Lung (tissue), 12 donors: ENCODE measurements around the gene WDR3. TPM values are rescaled to one million over a fixed set of nuclear protein-coding genes. Genes with fewer than 3 reads are reported as not detected.

Experiments used
- ATAC-seq: fragments of 200-7000 bp; cut with Tn5 transposase; one replicate; pipeline ENCODE4 v1.9.1; 2020; ENCODE audit warnings: moderate number of reproducible peaks; ENCODE audit not compliant: insufficient read depth, low FRiP score
- DNase-seq, 3 donors: peaks; one replicate each; pipeline ENCODE4 v3.0.0-alpha.2; 2013 to 2017
- H3K27ac ChIP-seq, 2 donors: one replicate each; pipeline ENCODE4 v1.5.1; 2013; ENCODE audit warnings: mild to moderate bottlenecking in 2 of 2, moderate library complexity in 2 of 2, control low read depth in 1 of 2, inconsistent platforms in 1 of 2, low read depth in 1 of 2, low read length in 1 of 2
- H3K27me3 ChIP-seq, 3 donors: one replicate each; pipeline ENCODE4 v1.5.1; 2013; ENCODE audit warnings: low read length in 2 of 3; ENCODE audit not compliant: control insufficient read depth in 3 of 3, insufficient read depth in 3 of 3
- H3K36me3 ChIP-seq, 4 donors: one replicate each; pipeline ENCODE4 v1.5.1; 2013; ENCODE audit warnings: low read length in 4 of 4, mild to moderate bottlenecking in 1 of 4, moderate library complexity in 1 of 4; ENCODE audit not compliant: control insufficient read depth in 4 of 4, insufficient read depth in 4 of 4
- H3K4me1 ChIP-seq, 5 donors: one replicate each; pipeline ENCODE4 v1.5.1; 2013; ENCODE audit warnings: low read length in 5 of 5, mild to moderate bottlenecking in 2 of 5, moderate library complexity in 1 of 5; ENCODE audit not compliant: control insufficient read depth in 5 of 5, insufficient read depth in 5 of 5
- H3K4me3 ChIP-seq: one replicate; pipeline ENCODE4 v1.5.1; 2013; ENCODE audit warnings: mild to moderate bottlenecking, control low read depth, moderate library complexity
- H3K9ac ChIP-seq, 2 donors: one replicate each; pipeline ENCODE4 v1.5.1; 2013; ENCODE audit warnings: low read length in 2 of 2, control low read depth in 1 of 2; ENCODE audit not compliant: insufficient read depth in 1 of 2
- H3K9me3 ChIP-seq, 4 donors: one replicate each; pipeline ENCODE4 v1.5.1; 2013; ENCODE audit warnings: low read length in 3 of 4, mild to moderate bottlenecking in 1 of 4, moderate library complexity in 1 of 4; ENCODE audit not compliant: control insufficient read depth in 4 of 4, insufficient read depth in 3 of 4
- WGBS, 2 donors: extraction: QIAGEN DNeasy Blood & Tissue Kit; methylation state at CpG; one replicate each; pipeline ENCODE4 v1.1.7; 2013; 5-methylcytosine and 5-hydroxymethylcytosine counted together
- polyA plus RNA-seq, 2 donors: library from polyadenylated mRNA; stranded (reverse); fragments of 200-250 nt; gene quantifications; one replicate each; pipeline ENCODE4 v1.2.1, GENCODE V29; 2013
- total RNA-seq, 2 donors: library from RNA; depleted of rRNA in 1 of 2; stranded (reverse); fragments of >200 nt in 1 of 2; gene quantifications; one replicate each; pipeline ENCODE4 v1.2.1, GENCODE V29; 2014 to 2021
- TF ChIP-seq, protein P1 (sequence below): IDR thresholded peaks from 2 replicates; pipeline ENCODE4 v1.5.1; 2012; ENCODE audit warnings: mild to moderate bottlenecking; ENCODE audit errors: control extremely low read depth, extremely low read depth
- donor health status: control.
- donor health status: control.
- donor health status: Bipolar disorder and iron deficiency.
- donor health status: healthy.
- donor health status: DM: yes; HTN: yes; CAD: no.

WDR3 gene
- total and polyA plus RNA-seq, 4 donors: 2.8 to 19.8 (median 17.5) TPM

DNA sequence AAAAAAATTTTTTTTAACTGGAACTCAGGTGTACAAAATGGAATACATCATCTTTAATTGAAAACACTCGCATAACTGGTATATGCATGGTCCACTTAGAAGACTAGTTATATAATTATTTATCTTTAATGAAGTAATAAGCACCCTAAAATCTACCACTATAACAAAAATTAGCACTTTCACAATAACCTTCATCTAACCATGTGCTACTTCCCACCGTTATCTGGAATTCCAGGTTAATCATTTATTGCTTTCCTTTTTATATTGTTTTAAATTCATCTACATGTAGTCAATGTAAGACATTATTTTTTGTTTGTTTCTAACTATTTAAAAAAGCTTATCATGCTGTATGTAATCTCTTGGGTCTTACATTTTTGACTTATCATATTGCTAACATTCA lies 39.1 kb upstream of the WDR3 start:
- peaks cover 0 to 6% (median 3%) of the 10 kb centered on the region in 4 donors for H3K36me3 ChIP-seq
- DNase-seq (no peak), ATAC-seq (no peak)
- H3K27me3 ChIP-seq: no peaks in the 10 kb centered on the region
- H3K27ac ChIP-seq: no peak overlapping the region
- no peaks in the 10 kb centered on the region for H3K4me1 ChIP-seq
- H3K9me3 ChIP-seq: no peaks in the 10 kb centered on the region
- 95% methylated on average over 2 of the region's 2 CpGs for WGBS, 2 donors
- H3K4me3 ChIP-seq: no peak overlapping the region
- TF ChIP-seq, protein P1, sequence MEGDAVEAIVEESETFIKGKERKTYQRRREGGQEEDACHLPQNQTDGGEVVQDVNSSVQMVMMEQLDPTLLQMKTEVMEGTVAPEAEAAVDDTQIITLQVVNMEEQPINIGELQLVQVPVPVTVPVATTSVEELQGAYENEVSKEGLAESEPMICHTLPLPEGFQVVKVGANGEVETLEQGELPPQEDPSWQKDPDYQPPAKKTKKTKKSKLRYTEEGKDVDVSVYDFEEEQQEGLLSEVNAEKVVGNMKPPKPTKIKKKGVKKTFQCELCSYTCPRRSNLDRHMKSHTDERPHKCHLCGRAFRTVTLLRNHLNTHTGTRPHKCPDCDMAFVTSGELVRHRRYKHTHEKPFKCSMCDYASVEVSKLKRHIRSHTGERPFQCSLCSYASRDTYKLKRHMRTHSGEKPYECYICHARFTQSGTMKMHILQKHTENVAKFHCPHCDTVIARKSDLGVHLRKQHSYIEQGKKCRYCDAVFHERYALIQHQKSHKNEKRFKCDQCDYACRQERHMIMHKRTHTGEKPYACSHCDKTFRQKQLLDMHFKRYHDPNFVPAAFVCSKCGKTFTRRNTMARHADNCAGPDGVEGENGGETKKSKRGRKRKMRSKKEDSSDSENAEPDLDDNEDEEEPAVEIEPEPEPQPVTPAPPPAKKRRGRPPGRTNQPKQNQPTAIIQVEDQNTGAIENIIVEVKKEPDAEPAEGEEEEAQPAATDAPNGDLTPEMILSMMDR: no peak
- H3K9ac ChIP-seq: no peak overlapping the region

GRCh38 chr1:117892512-117892911 lies 37.0 kb upstream of the WDR3 start:
- DNase-seq: no peak

GRCh38 chr1:117894078-117894477 lies 35.5 kb upstream of the WDR3 start:
- no peaks in the 10 kb centered on the region for H3K4me1 ChIP-seq
- peaks cover 3 to 21% (median 13%) of the 10 kb centered on the region in 4 donors for H3K36me3 ChIP-seq
- H3K9ac ChIP-seq: no peak overlapping the region
- 93 to 100% methylated on average over 1 of the region's 1 CpG for WGBS, 2 donors
- no peak for ATAC-seq
- H3K27me3 ChIP-seq: no peaks in the 10 kb centered on the region
- no peak overlapping the region for H3K27ac ChIP-seq
- no peak for DNase-seq
- TF ChIP-seq, protein P1: no peak
- no peaks in the 10 kb centered on the region for H3K9me3 ChIP-seq
- H3K4me3 ChIP-seq: no peak overlapping the region

More at GRCh38 chr1:117892512-117892911, 37.0 kb upstream of the WDR3 start:
- ATAC-seq: no peak
- Histone ChIP-seq H3K27me3 (no peaks in the 10 kb centered on the region), H3K4me3 (no peak overlapping the region), H3K9me3 (no peaks in the 10 kb centered on the region), H3K27ac (no peak overlapping the region), H3K36me3 (peaks cover 3 to 12% (median 8%) of the 10 kb centered on the region in 4 donors), H3K9ac (no peak overlapping the region), H3K4me1 (no peaks in the 10 kb centered on the region)
- 96 to 98% methylated on average over 2 of the region's 2 CpGs for WGBS, 2 donors
- TF ChIP-seq, protein P1: no peak

GRCh38 chr1:117895482-117896114 lies 33.9 kb upstream of the WDR3 start:
- 26 to 39% methylated on average over 4 of the region's 4 CpGs for WGBS, 2 donors
- H3K27ac ChIP-seq: no peak overlapping the region
- ATAC-seq: no peak
- H3K9ac ChIP-seq: no peak overlapping the region
- DNase-seq: peak; percentile 57 to 84 (median 84)
- H3K4me3 ChIP-seq: no peak overlapping the region
- no peaks in the 10 kb centered on the region for H3K27me3 ChIP-seq
- TF ChIP-seq, protein P1: peak; percentile 47
- no peaks in the 10 kb centered on the region for H3K9me3 ChIP-seq
- H3K4me1 ChIP-seq: no peaks in the 10 kb centered on the region
- peaks cover 3 to 21% (median 15%) of the 10 kb centered on the region in 4 donors for H3K36me3 ChIP-seq
